Astrocyte (in vitro differentiated cells and primary cell): ENCODE measurements around the gene PTK6. TPM values are rescaled to one million over a fixed set of nuclear protein-coding genes. Genes with fewer than 3 reads are reported as not detected.

Experiments used
- DNase-seq: peaks from one replicate; pipeline ENCODE4 v3.0.0-alpha.2; 2010; ENCODE audit warnings: low read depth
- FAIRE-seq: peaks from 2 replicates; lab custom pipeline; 2011; peaks lifted over from hg19 to GRCh38; lab: Jason Lieb, UNC
- H2AFZ ChIP-seq: 2 replicates; pipeline ENCODE4 v1.6.0; 2012; ENCODE audit warnings: low read depth, low read length, inconsistent platforms
- H3K27ac ChIP-seq: 2 replicates; pipeline ENCODE4 v1.5.1; 2011; ENCODE audit warnings: low read depth, low read length, inconsistent platforms
- H3K27me3 ChIP-seq: 2 replicates; pipeline ENCODE4 v1.6.0; 2011; ENCODE audit warnings: low read length, inconsistent platforms; ENCODE audit not compliant: insufficient read depth
- H3K36me3 ChIP-seq: 2 replicates; pipeline ENCODE4 v1.5.1; 2011; ENCODE audit warnings: low read length, inconsistent platforms; ENCODE audit not compliant: insufficient read depth
- H3K4me1 ChIP-seq: 2 replicates; pipeline ENCODE4 v1.5.1; 2011; ENCODE audit warnings: low read length, inconsistent platforms; ENCODE audit not compliant: insufficient read depth
- H3K4me2 ChIP-seq: 2 replicates; pipeline ENCODE4 v1.6.0; 2012; ENCODE audit warnings: low read length, inconsistent platforms
- H3K4me3 ChIP-seq: 2 replicates; pipeline ENCODE4 v1.5.1; 2011; ENCODE audit warnings: low read depth, mild to moderate bottlenecking, low read length, inconsistent platforms; ENCODE audit not compliant: insufficient read depth
- H3K79me2 ChIP-seq: 2 replicates; pipeline ENCODE4 v1.6.0; 2012; ENCODE audit warnings: mild to moderate bottlenecking, low read length, inconsistent platforms; ENCODE audit not compliant: insufficient read depth
- H3K9ac ChIP-seq: 2 replicates; pipeline ENCODE4 v1.6.0; 2012; ENCODE audit warnings: mild to moderate bottlenecking, low read length, inconsistent platforms
- H3K9me3 ChIP-seq: 2 replicates; pipeline ENCODE4 v1.5.1; 2012; ENCODE audit warnings: low read depth, mild to moderate bottlenecking, low read length, inconsistent platforms; ENCODE audit not compliant: insufficient read depth
- H4K20me1 ChIP-seq: 2 replicates; pipeline ENCODE4 v1.6.0; 2012; ENCODE audit warnings: low read length, inconsistent platforms; ENCODE audit not compliant: insufficient read depth
- H3K27ac Mint-ChIP-seq: one replicate; pipeline ENCODE4 v1.8.0; 2021; ENCODE audit warnings: mild to moderate bottlenecking, mixed read lengths; ENCODE audit not compliant: unreplicated experiment
- H3K27me3 Mint-ChIP-seq: one replicate; pipeline ENCODE4 v1.8.0; 2021; ENCODE audit warnings: low read depth, mixed read lengths; ENCODE audit not compliant: unreplicated experiment
- H3K36me3 Mint-ChIP-seq: one replicate; pipeline ENCODE4 v1.8.0; 2021; ENCODE audit warnings: low read depth, mixed read lengths; ENCODE audit not compliant: unreplicated experiment
- H3K4me1 Mint-ChIP-seq: one replicate; pipeline ENCODE4 v1.8.0; 2021; ENCODE audit warnings: low read depth, mixed read lengths; ENCODE audit not compliant: unreplicated experiment
- H3K4me3 Mint-ChIP-seq: one replicate; pipeline ENCODE4 v1.8.0; 2021; ENCODE audit warnings: mild to moderate bottlenecking, moderate library complexity, mixed read lengths; ENCODE audit not compliant: unreplicated experiment
- H3K9me3 Mint-ChIP-seq: one replicate; pipeline ENCODE4 v1.8.0; 2021; ENCODE audit warnings: mild to moderate bottlenecking, mixed read lengths; ENCODE audit not compliant: unreplicated experiment
- EZH2 ChIP-seq: IDR thresholded peaks from 2 replicates; pipeline ENCODE4 v1.6.1; 2012; ENCODE audit warnings: mild to moderate bottlenecking, low read length, inconsistent platforms; ENCODE audit not compliant: insufficient read depth
- total RNA-seq: library from RNA; stranded (reverse); gene quantifications from 2 replicates; pipeline ENCODE4 v1.2.1, GENCODE V29; 2021
- TF ChIP-seq, protein P1 (sequence below): IDR thresholded peaks from 2 replicates; pipeline ENCODE4 v1.5.1; 2011; ENCODE audit warnings: low read depth, mild to moderate bottlenecking, inconsistent platforms, low read length, moderate library complexity; ENCODE audit not compliant: insufficient read depth

PTK6 gene
- total RNA-seq, 1 donor from 2014 or later = 0.18 TPM

DNA sequence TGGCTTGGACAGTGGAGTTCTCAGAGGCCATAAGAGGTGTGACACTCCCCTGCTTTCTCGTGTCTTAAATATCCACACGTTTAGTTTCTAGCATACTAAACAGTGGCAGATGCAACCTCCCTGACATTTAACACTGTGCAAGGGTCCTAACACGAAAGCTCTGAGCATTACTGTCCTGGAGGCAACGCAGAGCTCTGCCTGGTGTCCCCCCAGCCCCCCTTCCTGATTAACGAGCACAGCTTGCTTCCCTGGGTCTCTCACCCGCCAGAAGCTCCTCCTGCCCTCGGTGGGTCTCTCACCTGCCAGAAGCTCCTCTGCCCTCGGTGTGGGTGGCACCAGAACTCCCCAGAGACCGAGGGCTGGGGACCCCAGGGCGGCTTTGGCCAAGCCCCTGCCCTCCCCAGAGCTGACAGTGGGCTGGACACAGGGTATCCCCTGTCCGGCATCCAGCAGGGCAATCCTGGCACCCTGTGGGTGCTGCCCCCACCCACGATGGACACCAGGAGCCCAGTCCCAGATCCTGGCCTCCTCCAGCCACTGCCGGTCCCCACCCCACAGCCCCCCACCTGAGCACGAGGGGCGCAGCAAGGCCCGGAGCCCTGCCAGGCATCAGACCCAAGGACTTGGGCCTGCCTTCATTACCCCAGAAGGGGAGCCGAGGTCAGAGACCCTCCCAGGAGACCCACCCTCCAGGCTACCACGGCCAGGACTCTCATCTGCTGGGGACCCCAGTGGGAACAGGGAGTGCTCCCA lies 52.3 kb downstream of the PTK6 start:
- H3K9me3 Mint-ChIP-seq = peaks cover 2% of the 10 kb centered on the region
- H3K27me3 Mint-ChIP-seq = peaks cover 39% of the 10 kb centered on the region
- Histone ChIP-seq H2AFZ (no peak overlapping the region), H3K27ac (no peak overlapping the region), H3K79me2 (no peaks in the 10 kb centered on the region), H3K9me3 (no peaks in the 10 kb centered on the region), H3K4me2 (no peak overlapping the region), H3K4me1 (peaks cover 3% of the 10 kb centered on the region), H3K9ac (no peak overlapping the region), H4K20me1 (peaks cover 7% of the 10 kb centered on the region), H3K27me3 (peaks cover 7% of the 10 kb centered on the region), H3K4me3 (no peak overlapping the region), H3K36me3 (no peaks in the 10 kb centered on the region)
- no peak for DNase-seq
- TF ChIP-seq, protein P1, sequence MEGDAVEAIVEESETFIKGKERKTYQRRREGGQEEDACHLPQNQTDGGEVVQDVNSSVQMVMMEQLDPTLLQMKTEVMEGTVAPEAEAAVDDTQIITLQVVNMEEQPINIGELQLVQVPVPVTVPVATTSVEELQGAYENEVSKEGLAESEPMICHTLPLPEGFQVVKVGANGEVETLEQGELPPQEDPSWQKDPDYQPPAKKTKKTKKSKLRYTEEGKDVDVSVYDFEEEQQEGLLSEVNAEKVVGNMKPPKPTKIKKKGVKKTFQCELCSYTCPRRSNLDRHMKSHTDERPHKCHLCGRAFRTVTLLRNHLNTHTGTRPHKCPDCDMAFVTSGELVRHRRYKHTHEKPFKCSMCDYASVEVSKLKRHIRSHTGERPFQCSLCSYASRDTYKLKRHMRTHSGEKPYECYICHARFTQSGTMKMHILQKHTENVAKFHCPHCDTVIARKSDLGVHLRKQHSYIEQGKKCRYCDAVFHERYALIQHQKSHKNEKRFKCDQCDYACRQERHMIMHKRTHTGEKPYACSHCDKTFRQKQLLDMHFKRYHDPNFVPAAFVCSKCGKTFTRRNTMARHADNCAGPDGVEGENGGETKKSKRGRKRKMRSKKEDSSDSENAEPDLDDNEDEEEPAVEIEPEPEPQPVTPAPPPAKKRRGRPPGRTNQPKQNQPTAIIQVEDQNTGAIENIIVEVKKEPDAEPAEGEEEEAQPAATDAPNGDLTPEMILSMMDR = no peak
- TF ChIP-seq EZH2 = no peak
- no peak for FAIRE-seq
- H3K27ac Mint-ChIP-seq = no peak overlapping the region
- no peaks in the 10 kb centered on the region for H3K4me1 Mint-ChIP-seq
- no peak overlapping the region for H3K4me3 Mint-ChIP-seq
- peaks cover 2% of the 10 kb centered on the region for H3K36me3 Mint-ChIP-seq

DNA sequence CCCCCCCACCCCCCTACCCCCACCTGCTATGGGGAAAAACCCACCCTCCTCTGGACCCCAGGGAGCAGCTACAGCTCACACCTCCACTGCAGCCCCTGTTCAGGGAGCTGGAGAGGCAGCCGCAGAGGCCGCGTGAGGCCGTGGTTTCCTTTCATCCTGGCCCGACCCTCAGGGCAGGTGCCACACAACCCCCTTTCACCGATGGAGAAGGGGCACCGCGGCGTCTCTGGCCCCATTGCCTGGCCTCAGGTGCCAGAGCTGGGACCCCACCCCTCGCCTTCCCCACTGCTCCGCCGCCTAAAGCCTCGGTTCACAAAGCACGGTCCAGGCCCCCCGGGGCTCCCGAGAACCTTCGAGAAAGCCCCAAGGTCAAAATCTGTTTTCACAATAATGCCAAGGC lies 52.9 kb downstream of the PTK6 start:
- H3K27ac ChIP-seq = no peak overlapping the region
- DNase-seq (no peak), FAIRE-seq (no peak)
- peaks cover 2% of the 10 kb centered on the region for H3K36me3 Mint-ChIP-seq
- H3K27me3 ChIP-seq = peaks cover 7% of the 10 kb centered on the region
- no peak overlapping the region for H3K4me2 ChIP-seq
- H3K4me3 Mint-ChIP-seq = no peak overlapping the region
- no peak overlapping the region for H3K27ac Mint-ChIP-seq
- peaks cover 3% of the 10 kb centered on the region for H3K4me1 ChIP-seq
- peaks cover 2% of the 10 kb centered on the region for H3K9me3 Mint-ChIP-seq
- no peaks in the 10 kb centered on the region for H3K9me3 ChIP-seq
- no peak overlapping the region for H2AFZ ChIP-seq
- no peaks in the 10 kb centered on the region for H3K4me1 Mint-ChIP-seq
- no peaks in the 10 kb centered on the region for H3K79me2 ChIP-seq
- no peak overlapping the region for H3K9ac ChIP-seq
- no peaks in the 10 kb centered on the region for H3K36me3 ChIP-seq
- no peak for TF ChIP-seq EZH2
- TF ChIP-seq, protein P1 = no peak
- no peak overlapping the region for H3K4me3 ChIP-seq
- peaks cover 37% of the 10 kb centered on the region for H3K27me3 Mint-ChIP-seq
- peaks cover 7% of the 10 kb centered on the region for H4K20me1 ChIP-seq

DNA sequence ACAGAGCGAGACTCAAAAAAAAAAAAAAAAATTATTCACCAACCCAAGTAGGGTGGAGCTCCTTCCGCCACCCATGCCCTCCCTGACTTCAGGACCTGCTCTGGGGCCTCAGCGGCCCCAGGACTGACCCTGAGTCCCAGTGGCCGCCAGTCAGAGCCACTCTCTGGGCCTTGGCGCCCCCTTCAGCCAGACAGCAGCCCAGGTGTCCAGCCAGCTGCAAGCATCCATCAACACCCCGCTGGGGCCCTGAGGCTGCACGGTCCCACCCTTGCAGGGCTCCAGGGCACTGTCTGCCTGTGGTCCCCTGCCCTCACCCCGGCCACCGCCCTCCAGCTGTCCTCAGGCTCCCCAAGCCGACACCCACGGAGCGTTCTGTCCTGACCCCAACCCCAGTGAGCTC lies 53.3 kb downstream of the PTK6 start:
- Mint-ChIP-seq H3K27ac (no peak overlapping the region), H3K36me3 (peaks cover 2% of the 10 kb centered on the region), H3K4me3 (no peak overlapping the region), H3K4me1 (no peaks in the 10 kb centered on the region), H3K27me3 (peaks cover 38% of the 10 kb centered on the region), H3K9me3 (peaks cover 2% of the 10 kb centered on the region)
- H3K9ac ChIP-seq = no peak overlapping the region
- FAIRE-seq = no peak
- no peak for TF ChIP-seq EZH2
- TF ChIP-seq, protein P1 = no peak
- H3K79me2 ChIP-seq = no peaks in the 10 kb centered on the region
- no peaks in the 10 kb centered on the region for H3K36me3 ChIP-seq
- peaks cover 7% of the 10 kb centered on the region for H4K20me1 ChIP-seq
- no peak overlapping the region for H2AFZ ChIP-seq
- H3K9me3 ChIP-seq = no peaks in the 10 kb centered on the region
- no peak overlapping the region for H3K4me3 ChIP-seq
- no peak overlapping the region for H3K27ac ChIP-seq
- peaks cover 7% of the 10 kb centered on the region for H3K27me3 ChIP-seq
- DNase-seq = no peak
- H3K4me2 ChIP-seq = no peak overlapping the region
- peaks cover 3% of the 10 kb centered on the region for H3K4me1 ChIP-seq
